Lung (tissue), 12 donors: Measurements from ENCODE around the gene LTBP2. TPM values are rescaled to one million over a fixed set of nuclear protein-coding genes. Genes with fewer than 3 reads are reported as not detected.

Experiments used
- ATAC-seq: fragments of 200-7000 bp; cut with Tn5 transposase; one replicate; pipeline ENCODE4 v1.9.1; 2020; ENCODE audit warnings: moderate number of reproducible peaks; ENCODE audit not compliant: insufficient read depth, low FRiP score
- DNase-seq, 3 donors: peaks; one replicate each; pipeline ENCODE4 v3.0.0-alpha.2; 2013 to 2017
- H3K27ac ChIP-seq, 2 donors: one replicate each; pipeline ENCODE4 v1.5.1; 2013; ENCODE audit warnings: mild to moderate bottlenecking in 2 of 2, moderate library complexity in 2 of 2, control low read depth in 1 of 2, inconsistent platforms in 1 of 2, low read depth in 1 of 2, low read length in 1 of 2
- H3K27me3 ChIP-seq, 3 donors: one replicate each; pipeline ENCODE4 v1.5.1; 2013; ENCODE audit warnings: low read length in 2 of 3; ENCODE audit not compliant: control insufficient read depth in 3 of 3, insufficient read depth in 3 of 3
- H3K36me3 ChIP-seq, 4 donors: one replicate each; pipeline ENCODE4 v1.5.1; 2013; ENCODE audit warnings: low read length in 4 of 4, mild to moderate bottlenecking in 1 of 4, moderate library complexity in 1 of 4; ENCODE audit not compliant: control insufficient read depth in 4 of 4, insufficient read depth in 4 of 4
- H3K4me1 ChIP-seq, 5 donors: one replicate each; pipeline ENCODE4 v1.5.1; 2013; ENCODE audit warnings: low read length in 5 of 5, mild to moderate bottlenecking in 2 of 5, moderate library complexity in 1 of 5; ENCODE audit not compliant: control insufficient read depth in 5 of 5, insufficient read depth in 5 of 5
- H3K4me3 ChIP-seq: one replicate; pipeline ENCODE4 v1.5.1; 2013; ENCODE audit warnings: mild to moderate bottlenecking, control low read depth, moderate library complexity
- H3K9ac ChIP-seq, 2 donors: one replicate each; pipeline ENCODE4 v1.5.1; 2013; ENCODE audit warnings: low read length in 2 of 2, control low read depth in 1 of 2; ENCODE audit not compliant: insufficient read depth in 1 of 2
- H3K9me3 ChIP-seq, 4 donors: one replicate each; pipeline ENCODE4 v1.5.1; 2013; ENCODE audit warnings: low read length in 3 of 4, mild to moderate bottlenecking in 1 of 4, moderate library complexity in 1 of 4; ENCODE audit not compliant: control insufficient read depth in 4 of 4, insufficient read depth in 3 of 4
- CTCF ChIP-seq: IDR thresholded peaks from 2 replicates; pipeline ENCODE4 v1.5.1; 2012; ENCODE audit warnings: mild to moderate bottlenecking; ENCODE audit errors: control extremely low read depth, extremely low read depth
- WGBS, 2 donors: extraction: QIAGEN DNeasy Blood & Tissue Kit; methylation state at CpG; one replicate each; pipeline ENCODE4 v1.1.7; 2013; 5-methylcytosine and 5-hydroxymethylcytosine counted together
- polyA plus RNA-seq, 2 donors: library from polyadenylated mRNA; stranded (reverse); fragments of 200-250 nt; gene quantifications; one replicate each; pipeline ENCODE4 v1.2.1, GENCODE V29; 2013
- total RNA-seq, 2 donors: library from RNA; depleted of rRNA in 1 of 2; stranded (reverse); fragments of >200 nt in 1 of 2; gene quantifications; one replicate each; pipeline ENCODE4 v1.2.1, GENCODE V29; 2014 to 2021
- donor health status: control.
- donor health status: control.
- donor health status: Bipolar disorder and iron deficiency.
- donor health status: healthy.
- donor health status: DM: yes; HTN: yes; CAD: no.

Gene LTBP2
- total and polyA plus RNA-seq, 4 donors, result 13.2 to 78.4 (median 25.8) TPM

GRCh38 chr14:74638966-74639365 lies 26.9 kb upstream of the LTBP2 start:
- TF ChIP-seq CTCF, result no peak
- DNase-seq (no peak), ATAC-seq (no peak)
- Histone ChIP-seq H3K9me3 (no peaks in the 10 kb centered on the region), H3K27ac (no peak overlapping the region), H3K36me3 (no peaks in the 10 kb centered on the region), H3K4me1 (peaks cover 0 to 9% (median 0%) of the 10 kb centered on the region in 5 donors), H3K9ac (no peak overlapping the region), H3K27me3 (no peaks in the 10 kb centered on the region), H3K4me3 (no peak overlapping the region)
- WGBS, 2 donors, result 90% methylated on average over 1 of the region's 1 CpG

DNA sequence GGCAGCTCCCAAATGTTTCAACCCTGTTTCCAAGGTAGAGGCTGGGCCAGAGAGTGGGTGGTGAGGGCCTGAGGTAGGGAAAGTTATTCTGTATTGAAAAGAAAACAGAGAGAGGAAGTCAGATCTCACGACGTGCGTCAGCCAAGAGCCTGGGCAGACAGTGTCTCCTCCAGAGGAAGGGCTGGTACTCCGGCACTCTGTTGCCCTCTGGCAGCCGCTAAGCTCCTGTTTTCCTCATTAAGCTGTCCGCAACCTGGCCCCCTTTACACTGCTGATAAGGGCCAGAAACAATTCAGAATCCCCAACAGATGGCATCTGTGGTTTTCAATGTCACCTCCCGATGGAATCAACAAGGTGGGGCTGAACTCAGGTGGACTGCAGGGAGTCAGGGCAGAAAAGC lies 26.0 kb upstream of the LTBP2 start:
- no peak for TF ChIP-seq CTCF
- WGBS, 2 donors, result 51 to 66% methylated on average over 7 of the region's 7 CpGs
- Histone ChIP-seq H3K9me3 (no peaks in the 10 kb centered on the region), H3K9ac (no peak overlapping the region), H3K4me3 (no peak overlapping the region), H3K4me1 (peaks cover 0 to 9% (median 0%) of the 10 kb centered on the region in 5 donors), H3K27ac (no peak overlapping the region), H3K36me3 (no peaks in the 10 kb centered on the region), H3K27me3 (no peaks in the 10 kb centered on the region)
- no peak for DNase-seq
- ATAC-seq, result no peak

- H3K9me3 ChIP-seq, result no peaks in the 10 kb centered on the region
- DNase-seq (no peak), ATAC-seq (no peak)
- peaks cover 0 to 9% (median 0%) of the 10 kb centered on the region in 5 donors for H3K4me1 ChIP-seq
- H3K27me3 ChIP-seq, result no peaks in the 10 kb centered on the region
- H3K4me3 ChIP-seq, result no peak overlapping the region
- 71 to 83% methylated on average over 3 of the region's 3 CpGs for WGBS, 2 donors
- H3K36me3 ChIP-seq, result no peaks in the 10 kb centered on the region
- no peak for TF ChIP-seq CTCF
- no peak overlapping the region for H3K9ac ChIP-seq
- no peak overlapping the region for H3K27ac ChIP-seq
Observed at GRCh38 chr14:74637178-74637550, 25.1 kb upstream of the LTBP2 start.
